ENCODE data around the gene EFCAB6.

Gene EFCAB6

DNA sequence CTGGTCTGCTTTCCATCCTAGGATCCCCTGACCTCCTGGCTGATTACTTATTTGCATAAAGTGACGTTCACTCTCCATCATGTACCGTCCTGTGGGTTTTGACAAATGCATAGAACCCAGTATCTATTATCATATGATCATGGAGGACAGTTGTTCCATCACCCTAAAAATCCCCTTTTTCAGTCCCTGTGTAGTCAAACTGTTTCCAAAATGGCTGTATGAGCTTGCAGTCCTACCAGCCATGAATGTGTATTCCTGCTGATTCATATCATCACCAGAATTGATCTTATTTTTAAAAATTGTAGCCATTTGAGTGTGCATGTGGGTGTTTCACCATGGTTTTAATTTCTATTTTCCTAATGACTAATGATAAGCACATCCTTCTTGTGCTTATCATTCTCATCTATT is 291.5 kb downstream of the EFCAB6 start:
- DNase-seq, result no peak

DNA sequence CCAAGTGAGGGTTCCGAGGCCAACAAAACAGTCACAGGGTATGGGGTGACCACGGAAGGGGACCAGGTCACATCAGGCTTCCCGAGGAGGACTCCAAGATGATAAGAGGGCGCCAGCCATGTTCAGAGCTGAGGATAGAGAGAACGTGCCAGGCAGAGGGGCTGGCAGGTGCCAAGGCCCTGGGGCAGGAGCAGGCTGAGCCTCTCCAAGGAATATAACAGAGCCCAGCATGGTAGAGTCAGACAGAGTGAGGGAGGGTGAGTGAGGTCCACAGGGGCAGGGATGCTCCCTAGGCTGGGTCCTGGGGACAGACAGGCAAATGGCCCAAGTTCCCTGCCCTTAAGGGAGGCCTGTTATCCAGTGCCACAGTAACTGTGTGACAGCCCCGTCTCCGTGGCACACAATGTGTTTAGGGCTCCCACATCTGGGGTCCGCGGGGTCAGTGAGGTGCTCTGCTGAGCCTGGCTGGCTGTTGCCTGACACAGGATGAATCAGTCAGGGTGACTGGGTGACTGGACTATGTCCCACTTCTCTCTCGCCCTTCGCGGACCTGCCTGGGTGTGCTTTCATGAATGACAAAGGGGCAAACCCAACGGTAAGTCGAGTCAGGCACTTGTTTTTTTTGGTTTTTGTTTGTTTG is 295.0 kb downstream of the EFCAB6 start:
- DNase-seq, result no peak

DNA sequence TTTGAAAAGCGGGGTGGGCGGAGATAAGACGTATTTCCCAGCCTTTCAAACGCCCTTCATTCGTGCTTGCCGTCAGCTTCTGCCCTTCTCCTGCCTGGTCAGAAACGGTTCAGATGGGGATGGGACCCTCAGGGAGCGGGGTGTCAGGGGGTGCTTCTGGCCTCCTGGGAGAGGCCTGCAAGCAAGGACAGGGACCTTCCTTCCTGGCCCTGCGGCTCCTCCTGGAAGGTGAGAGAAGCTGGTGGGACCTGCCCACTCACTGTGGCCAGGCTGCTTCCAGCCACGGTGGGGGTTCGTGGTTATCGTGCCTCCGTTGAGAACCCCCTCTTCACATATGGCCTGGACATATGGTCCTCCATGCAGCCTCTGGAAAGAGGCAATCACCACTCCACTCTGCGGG is 295.7 kb downstream of the EFCAB6 start:
- no peak for DNase-seq

DNA sequence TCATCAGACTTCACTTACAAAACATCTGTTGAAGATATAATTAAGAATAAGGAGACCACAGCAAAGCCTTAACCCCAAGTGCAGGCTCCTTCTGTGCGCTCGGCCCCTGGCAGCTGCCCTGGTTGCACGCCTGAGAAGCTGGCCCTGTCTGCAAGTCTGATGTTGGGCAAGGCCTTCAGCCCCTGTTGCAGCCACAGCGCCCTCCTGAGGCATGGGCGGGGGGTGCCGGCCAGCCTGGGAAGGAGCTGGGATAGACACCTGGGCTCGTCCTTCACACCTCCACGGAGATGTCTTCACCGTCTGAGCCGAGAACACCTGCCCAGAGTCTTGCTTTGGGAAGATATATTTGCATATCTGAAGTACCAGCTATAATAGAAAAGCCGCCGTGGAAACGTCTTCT is 296.2 kb downstream of the EFCAB6 start:
- DNase-seq, result no peak

DNA sequence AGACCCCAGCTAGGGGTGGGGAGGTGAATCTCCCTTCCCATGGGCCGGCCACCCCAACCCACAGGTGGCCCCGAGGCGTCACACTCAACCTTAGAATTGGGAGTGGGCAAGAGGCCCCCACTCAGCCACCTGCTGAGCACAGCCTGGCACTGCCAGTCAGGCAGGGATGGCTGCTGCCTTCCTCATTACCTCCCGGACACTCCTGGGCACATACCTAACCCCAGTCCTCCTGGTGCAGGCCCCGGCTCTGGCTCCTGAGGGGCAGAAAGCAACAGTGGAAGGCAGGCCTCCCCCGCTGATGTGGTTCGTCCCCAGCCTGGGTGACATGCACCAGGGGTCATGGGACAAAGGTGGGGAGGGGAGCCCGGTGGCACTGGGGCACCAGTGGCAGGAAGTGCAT is 296.7 kb downstream of the EFCAB6 start:
- no peak for DNase-seq

DNA sequence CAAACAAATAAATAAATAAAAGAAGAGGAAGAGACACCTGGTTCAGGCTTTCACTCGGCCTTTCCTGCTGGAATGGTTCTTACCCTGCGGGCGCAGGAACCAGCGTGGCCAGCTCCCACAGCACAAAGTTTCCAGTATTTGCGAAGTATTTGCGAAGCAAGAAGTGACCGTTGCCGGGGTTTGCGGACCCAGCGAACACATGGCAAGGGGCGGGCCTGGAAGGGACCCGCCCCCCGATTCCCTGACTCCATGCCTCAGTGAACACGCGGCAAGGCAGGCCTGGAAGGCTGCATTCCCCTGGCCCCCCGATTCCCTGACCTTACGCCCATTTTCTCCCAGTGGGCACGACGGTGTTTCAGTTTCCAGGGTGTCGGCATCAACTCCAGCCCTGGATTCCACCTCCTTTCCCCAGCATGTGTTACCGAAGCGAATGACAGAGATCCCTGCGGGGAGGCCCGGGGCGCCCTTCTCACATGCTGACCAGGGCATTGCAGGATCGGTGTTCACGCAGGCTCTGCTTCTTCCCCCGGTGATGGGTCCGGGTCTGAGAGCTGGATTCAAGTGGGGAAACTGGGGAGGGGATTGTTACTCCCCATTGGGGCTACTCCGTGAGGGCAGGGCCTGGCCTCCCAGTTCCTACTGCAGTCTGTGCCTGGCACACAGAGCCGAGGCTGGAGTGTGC is 297.5 kb downstream of the EFCAB6 start:
- no peak for DNase-seq

DNA sequence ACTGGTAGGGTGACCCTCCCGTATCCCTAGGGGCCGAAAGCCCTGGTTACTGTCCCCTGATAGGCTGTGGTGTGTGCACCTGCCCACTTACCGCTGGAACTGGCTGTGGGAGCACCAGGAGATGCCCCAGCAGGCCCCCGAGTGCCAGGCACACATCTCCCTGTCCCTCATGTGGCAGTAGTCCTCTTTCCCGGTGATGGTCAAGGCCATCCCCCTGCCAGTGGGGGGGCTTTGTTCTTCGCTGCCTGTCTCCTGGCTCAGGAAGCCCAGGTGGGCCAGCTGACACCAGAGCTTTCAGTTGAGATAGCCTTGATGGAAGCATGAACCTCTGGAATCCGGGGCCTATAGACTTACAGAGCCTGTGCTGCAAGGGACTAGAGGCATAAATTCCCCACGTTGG is 299.8 kb downstream of the EFCAB6 start:
- DNase-seq, result no peak

DNA sequence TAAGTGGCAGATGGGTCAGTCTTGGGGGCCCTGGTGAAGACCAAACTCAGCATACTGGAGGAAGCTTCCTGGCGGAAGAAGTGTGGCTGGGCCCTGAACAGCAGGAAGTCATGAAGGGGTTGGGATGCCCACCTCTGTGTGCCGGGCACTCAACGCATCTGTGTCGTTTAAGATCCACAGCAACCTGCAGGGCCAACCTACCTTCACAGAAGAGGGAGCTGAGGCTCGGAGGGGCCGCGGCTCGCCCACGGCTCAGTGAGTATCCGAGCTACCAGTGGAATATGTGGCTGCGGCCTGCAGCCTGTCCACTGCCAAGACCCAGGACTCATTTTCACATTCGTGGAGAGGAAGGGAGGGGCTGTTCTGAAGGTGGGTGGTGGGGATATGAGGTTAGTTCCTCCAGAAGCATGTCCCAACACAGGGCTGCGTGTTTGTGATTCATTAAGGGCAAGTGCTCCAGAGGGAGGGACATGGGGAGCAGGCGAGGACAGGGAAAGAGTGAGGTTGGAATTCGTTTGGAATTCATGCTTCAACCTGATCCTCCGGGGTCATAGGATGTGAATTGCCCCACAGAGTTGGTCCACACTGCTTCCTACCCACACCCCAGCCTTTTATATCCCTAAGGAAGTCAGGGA is 300.7 kb downstream of the EFCAB6 start:
- DNase-seq, result no peak

DNA sequence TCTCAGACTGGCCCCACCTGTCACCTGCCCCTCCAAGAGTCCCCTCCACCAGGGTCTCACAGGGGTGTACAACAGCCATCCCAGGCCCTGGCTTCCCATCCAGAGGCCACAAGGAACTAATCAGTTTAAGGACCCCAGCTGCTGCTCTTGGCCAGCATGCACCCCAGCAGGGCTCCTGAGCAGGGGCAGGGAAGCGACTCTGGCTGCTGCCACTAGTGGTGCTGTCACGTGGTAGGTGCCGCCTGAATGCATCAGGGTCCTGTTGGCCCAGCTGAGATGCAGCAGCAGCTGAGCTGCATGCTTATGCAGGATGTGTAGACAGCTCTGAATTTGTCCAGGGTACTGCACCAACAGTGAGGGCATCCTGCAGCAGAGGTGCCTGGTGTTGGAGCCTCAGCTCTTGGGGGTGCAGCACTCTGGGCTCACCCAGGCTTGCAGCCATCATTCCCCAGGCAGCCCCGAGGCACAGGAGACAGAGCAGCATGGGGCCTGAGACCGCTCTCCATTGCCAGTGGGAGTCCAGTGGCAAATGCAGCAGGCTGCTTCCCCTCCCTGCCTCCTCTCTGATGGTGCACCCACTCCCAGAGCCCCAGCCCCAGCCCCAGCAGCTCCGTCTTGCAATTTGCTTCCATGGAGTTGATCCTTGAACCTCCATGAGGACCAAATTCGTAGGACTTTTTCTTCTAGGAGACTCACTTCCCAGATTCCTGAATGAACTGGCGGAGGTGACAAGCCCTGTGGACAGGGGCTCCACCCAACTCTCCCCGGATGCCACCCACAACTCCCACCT is 301.6 kb downstream of the EFCAB6 start:
- no peak for DNase-seq

DNA sequence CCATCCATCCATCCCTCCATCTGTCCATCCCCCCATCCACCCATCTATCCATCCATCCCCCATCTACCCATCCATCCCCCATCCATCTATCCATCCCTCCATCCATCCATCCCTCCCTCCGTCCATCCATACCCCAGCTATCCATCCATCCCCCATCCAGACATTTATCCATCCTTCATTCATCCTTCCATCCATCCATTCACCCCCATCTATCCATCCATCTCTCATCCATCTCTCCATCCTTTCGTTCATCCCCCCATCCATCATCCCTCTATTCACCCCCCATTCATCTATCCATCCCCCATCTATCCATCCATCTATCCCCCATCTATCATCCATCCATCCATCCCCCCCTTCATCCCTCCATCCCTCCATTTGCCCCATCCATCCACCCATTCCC is 302.8 kb downstream of the EFCAB6 start:
- no peak for DNase-seq

DNA sequence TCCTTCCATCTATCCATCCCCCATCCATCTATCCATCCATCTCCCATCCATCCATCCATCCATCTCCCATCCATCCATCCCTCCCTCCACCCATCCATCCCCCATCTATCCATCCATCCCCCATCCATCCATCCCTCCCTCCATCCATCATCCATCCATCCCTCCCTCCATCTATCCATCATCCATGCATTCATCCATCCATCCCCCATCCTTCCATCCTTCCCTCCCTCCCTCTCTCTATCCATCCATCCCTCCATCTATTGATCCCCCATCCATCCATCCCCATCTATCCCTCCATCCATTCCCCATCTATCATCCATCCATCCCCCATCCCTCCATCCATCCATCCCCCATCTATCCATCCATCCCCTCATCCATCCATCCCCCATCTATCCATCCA is 303.6 kb downstream of the EFCAB6 start:
- DNase-seq, result no peak

DNA sequence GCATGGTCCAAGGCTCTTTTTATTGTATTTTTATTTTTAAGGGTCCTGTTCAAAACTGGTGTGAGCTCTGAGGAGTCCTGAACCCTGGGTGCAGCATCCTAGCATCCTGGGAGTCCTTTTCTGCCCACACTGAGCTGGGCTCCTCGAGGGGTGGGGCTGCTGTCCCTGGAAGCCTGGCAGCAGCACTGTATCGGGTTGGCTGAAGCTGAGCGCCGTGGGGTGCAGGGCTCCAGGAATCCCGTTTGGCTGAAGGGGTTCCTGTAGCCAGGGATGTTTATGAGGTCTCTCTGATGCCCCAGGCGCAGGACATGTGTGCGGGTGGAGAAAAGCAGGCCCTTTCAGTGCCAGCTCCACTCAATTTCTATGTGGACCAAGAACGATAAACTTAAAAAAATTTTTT is 304.9 kb downstream of the EFCAB6 start:
- no peak for DNase-seq

DNA sequence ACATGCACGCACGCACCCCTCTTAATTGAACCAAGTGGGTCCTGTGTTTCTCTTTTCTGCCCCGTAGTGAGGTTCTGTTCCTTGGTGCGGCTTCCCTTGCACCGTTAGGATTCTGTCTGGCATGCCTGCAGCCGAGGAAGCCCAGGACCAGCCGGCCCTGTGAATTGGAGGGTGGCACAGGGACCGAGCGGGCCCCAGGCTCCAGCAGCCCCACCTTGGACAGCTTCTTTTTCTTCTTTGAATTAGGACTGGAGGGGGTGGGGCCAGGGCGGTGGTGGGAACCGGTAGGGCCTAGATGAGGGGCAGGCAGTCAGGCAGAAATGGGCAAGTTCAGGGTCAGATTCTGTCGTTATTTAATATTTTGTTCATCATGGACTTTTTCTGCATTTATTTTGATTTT is 305.6 kb downstream of the EFCAB6 start:
- no peak for DNase-seq

DNA sequence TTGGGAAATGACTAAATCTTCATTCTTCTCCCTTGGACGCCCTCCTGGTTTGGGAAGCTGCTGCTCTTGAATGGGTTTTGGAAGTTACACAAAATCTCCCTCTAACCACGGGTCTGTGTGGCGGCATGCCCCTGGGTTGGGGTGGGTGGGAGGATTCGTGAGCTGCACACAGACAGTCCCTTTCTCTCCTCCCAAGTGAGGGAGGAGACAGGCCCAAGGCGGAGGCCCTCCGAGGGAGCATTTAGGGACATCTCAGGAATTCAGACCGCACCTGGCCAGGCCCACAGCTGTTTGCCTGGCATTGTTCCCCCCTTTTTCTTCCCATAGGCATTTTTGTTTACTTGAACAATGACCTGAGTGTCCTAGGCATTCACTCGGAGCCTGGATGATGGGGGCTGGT is 306.2 kb downstream of the EFCAB6 start:
- no peak for DNase-seq

DNA sequence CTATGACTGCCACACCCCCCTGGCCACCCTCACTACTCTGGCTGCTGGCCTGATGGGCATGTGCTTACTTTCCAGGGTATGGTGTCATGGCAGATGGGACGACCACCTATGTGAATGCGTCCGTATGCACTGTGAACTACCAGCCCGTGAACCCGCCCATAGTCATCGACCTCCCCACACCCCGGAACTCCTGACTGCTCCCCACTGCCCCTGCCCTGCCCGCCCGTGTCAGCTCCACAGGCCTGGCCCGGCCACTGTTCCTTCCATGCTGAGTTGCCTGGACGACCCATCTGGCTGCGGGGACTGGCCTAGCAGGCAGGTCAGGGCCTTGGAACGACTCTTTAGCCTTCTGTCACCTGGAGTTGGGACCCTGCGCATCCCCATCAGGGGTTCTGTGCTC is 306.7 kb downstream of the EFCAB6 start:
- no peak for DNase-seq

DNA sequence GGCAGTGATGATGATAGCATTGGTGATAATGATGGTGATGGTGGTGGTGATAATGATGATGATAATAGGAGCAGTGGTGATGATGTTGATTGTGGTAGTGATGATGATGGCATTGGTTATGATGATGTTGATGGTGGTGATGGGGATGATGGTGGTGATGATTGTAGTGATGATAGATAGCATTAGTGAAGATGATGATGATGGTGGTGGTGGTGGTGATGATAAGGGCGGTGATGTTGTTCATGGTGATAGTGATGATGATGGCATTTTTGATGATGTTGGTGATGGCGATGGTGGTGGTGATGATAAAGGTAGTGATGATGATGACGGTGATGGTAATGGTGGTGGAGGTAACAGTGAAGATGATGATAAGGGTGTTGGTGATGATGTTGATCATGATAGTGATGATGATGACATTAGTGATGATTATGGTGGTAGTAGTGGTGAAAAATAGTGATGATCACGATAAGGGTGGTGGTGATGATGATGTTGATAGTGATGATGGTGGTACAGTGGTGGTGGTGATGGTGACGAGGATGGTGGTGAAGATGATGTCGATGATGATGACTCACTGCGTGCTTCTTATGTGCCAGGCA is 307.3 kb downstream of the EFCAB6 start:
- no peak for DNase-seq

DNA sequence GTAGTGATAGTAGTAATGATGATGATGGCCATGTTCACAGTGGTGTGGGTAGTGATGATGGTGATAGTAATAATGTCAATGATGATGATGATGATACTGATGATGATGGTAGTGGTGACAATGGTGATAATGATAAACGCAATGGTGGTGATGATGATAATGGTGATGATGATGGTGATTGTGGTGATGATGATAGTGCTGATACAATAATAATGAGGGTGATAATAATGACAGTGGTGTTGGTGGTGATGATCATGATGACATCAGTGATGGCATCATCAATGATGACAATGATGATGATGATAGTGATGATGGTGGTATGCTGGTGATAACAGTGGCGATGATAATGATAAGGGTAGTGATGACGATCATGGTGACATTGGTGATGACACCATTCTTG is 308.0 kb downstream of the EFCAB6 start:
- no peak for DNase-seq

DNA sequence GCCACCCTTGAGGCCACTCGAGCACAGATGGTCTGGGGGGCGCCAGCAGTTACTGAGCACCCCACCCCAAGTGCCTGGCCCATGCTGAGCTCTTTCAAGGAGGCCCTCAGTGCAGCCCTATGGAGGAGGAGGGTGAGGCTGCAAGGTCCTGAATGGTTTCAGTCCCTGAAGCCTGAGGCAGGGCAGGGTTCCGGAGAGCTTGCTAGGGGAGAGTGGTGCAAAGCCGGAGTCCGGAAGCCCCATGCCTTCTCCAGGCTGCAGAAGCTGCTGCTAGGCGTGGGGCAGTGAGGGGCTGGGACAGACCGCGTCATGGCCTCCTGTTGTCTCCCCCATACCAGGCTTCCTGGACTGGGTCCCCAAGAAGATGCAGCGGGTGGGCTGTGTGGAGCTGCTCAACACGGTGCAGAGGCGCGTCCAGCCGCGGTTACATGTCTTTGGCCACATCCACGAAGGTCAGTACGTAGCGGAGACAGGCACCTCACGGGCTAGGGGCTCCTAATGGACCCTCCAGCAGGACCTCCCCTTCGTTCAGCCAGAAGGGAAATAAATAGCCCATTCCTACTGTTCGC is 309.7 kb downstream of the EFCAB6 start:
- no peak for DNase-seq

DNA sequence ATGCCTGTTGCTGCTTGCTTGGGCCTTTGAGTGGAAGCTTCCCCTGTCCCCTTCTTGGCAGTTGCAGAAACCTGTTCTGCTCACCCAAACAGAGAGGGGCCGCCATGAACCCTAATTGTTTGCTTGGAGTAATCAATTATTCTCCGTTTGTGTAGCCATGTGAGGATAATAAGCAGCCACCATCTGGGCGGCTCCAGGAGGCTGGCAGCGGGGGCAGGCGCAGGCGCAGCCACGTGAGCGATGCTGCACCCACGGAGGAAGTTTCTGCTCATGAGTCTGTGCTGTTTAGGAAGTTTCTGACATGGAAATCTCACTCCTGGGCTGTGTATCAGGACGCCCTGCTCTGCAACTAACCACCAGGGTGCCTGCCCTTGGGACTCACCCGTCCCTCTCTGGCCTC is 310.2 kb downstream of the EFCAB6 start:
- no peak for DNase-seq

DNA sequence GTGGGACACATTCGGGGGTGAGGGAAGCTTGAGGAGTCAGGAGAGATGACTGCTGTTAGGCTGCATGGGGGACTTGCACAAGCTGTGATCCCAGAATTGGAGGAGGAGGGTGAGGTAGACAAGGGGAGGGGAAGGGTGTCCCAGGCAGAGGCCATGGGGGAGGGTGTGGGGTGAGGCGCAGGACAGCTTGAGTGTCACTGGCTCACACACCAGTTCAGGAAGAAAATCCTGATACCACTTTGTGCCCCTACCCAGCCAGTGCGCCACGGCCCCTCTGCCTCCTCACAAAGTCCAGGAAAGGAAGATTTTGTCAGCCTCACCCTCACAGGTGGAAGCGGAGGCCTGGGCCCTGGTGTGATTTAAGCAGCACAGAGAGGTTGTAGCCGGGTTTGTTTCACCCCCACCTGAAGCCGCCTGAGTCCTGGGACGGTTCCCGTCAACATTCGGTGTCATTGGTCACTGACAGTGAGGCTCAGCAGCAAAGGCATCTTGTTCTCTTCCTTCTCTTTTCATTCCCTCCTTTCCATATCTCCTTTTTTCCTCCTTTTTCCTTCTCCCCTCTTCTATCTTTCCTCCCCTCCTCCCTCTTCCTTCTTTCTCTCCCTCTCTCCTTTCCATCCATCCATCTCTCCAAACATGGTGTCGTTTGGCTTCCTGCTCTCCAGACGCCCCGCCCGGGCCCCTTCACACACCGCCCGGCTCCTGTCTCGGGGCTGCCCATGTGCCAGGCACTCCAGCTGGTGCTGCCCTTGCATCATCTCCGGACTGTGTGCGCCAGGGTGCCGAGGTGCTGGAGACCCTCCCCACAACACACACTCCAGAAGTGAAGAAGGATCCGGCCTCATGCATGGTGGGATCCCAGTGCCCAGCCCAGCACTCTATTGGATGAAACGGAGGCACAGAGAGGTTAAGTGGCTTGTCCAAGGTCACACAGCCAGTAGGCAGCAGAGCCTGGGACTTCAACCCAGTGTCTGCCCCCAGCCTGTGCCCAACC is 311.0 kb downstream of the EFCAB6 start:
- DNase-seq, result no peak

DNA sequence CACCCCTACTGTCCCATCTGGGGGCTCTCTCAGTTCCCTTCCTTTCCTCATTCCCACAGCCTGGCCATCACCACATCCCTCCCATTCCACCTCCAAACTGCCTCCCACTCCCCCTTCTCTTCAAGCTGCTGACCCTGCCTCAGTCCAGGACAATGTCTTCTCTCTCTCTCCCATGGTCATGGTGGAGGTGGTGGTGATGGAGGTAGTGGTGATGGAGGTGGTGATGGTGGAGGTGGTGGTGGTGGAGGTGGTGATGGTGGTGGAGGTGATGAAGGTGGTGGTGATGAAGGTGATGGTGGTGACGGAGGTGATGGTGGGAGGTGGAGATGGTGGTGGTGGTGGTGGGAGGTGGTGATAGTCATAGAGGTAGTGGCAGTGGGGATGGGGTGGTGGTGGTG is 313.2 kb downstream of the EFCAB6 start:
- DNase-seq, result no peak

Data from MV-4-11 (cell line).